Adrenal gland (tissue), 12 donors: ENCODE data around the gene MECR. TPM values are rescaled to one million over a fixed set of nuclear protein-coding genes. Genes with fewer than 3 reads are reported as not detected.

ENCODE experiments used
- DNase-seq, 7 donors: peaks; one replicate each; pipeline ENCODE4 v3.0.0-alpha.2; 2019 to 2020
- H3K27ac ChIP-seq, 5 donors: fragments of 200-600 bp; sonication (generic) in 4 of 5; 1 replicate in 3 of 5; 2 replicates in 2 of 5; pipeline versions ENCODE4 v1.5.1 to v1.8.0; 2016 to 2020; ENCODE audit warnings: mild to moderate bottlenecking in 1 of 5
- H3K27me3 ChIP-seq: fragments of 200-600 bp; 2 replicates; pipeline ENCODE4 v1.8.0; 2021
- H3K36me3 ChIP-seq, 2 donors: fragments of 200-600 bp; replicated peaks in 1 of 2; 1 replicate in 1 of 2; 2 replicates in 1 of 2; pipeline versions ENCODE4 v1.5.1 to v1.8.0; 2018 to 2022
- H3K4me1 ChIP-seq, 2 donors: fragments of 200-600 bp; replicated peaks in 1 of 2; 1 replicate in 1 of 2; 2 replicates in 1 of 2; pipeline versions ENCODE4 v1.5.1 to v1.8.0; 2018 to 2021
- H3K4me3 ChIP-seq, 4 donors: fragments of 200-600 bp; sonication (generic) in 3 of 4; one replicate each; pipeline ENCODE4 v1.5.1; 2016 to 2018
- H3K9me3 ChIP-seq, 3 donors: fragments of 200-600 bp; sonication (generic) in 1 of 3; replicated peaks in 1 of 3; 1 replicate in 2 of 3; 2 replicates in 1 of 3; pipeline versions ENCODE4 v1.5.1 to v1.8.0; 2016 to 2021
- CTCF ChIP-seq, 6 experiments: fragments of 450-650 bp in 4 of 6; fragments of 200-600 bp in 2 of 6; sonication (generic) in 1 of 6; IDR thresholded peaks; 1 replicate in 5 of 6; 2 replicates in 1 of 6; pipeline versions ENCODE4 v1.5.1 to v1.8.0; 2016 to 2021; ENCODE audit warnings: antibody characterized with exemption in 6 of 6, mild to moderate bottlenecking in 2 of 6, moderate library complexity in 1 of 6
- POLR2A ChIP-seq, 2 donors: fragments of 450-650 bp; IDR thresholded peaks; one replicate each; pipeline ENCODE4 v1.6.1; 2017; ENCODE audit warnings: antibody characterized with exemption in 2 of 2, mild to moderate bottlenecking in 2 of 2, moderate library complexity in 1 of 2
- WGBS, 4 donors: extraction: QIAGEN DNeasy Blood & Tissue Kit in 2 of 4; methylation state at CpG; one replicate each; pipeline versions ENCODE4 v1.1.5 to v1.1.7; 2013 to 2017; 5-methylcytosine and 5-hydroxymethylcytosine counted together
- intact Hi-C, 2 donors: fragments of 100-400 bp; cut with DNase I; formaldehyde crosslinking; loops; one replicate each; pipeline versions ENCODE4 v1.14.1 to v1.15.0; 2022 to 2023
- polyA plus RNA-seq, 3 donors: library from polyadenylated mRNA; stranded (reverse); fragments of 200-250 nt in 2 of 3; fragments of 350-450 nt in 1 of 3; fragmentation: Illumina TruSeq in 1 of 3; extraction: RNeasy Lipid Tissue Mini Kit (QIAGEN cat#74804) in 1 of 3; gene quantifications; one replicate each; pipeline ENCODE4 v1.2.3, GENCODE V29; 2013 to 2014
- total RNA-seq, 9 donors: library from RNA; depleted of rRNA in 4 of 9; stranded (reverse); fragments of >200 nt in 4 of 9; fragments of 120-200 nt in 1 of 9; fragmentation: NEBNext Ultra II Directional in 1 of 9; extraction: Animal tissue kit (Norgen Biotek cat#: 25700) in 1 of 9; gene quantifications; one replicate each; pipeline versions ENCODE4 v1.1.0 to v1.2.4, GENCODE V29; 2013 to 2023
- donor health status: healthy with polysubstance abuse.
- donor health status: Bipolar disorder and iron deficiency.
- donor health status: DM: yes; HTN: yes; CAD: no.
- donor health status: DM: no; HTN: no; CAD: no.
- donor health status: DM: no; HTN: no; CAD: no.
- donor health status: DM: yes; HTN: yes; CAD: no.

The MECR gene
- total and polyA plus RNA-seq, 12 donors, result 26.1 to 53.1 (median 33.5) TPM

GRCh38 chr1:29249951-29250581 lies 19.3 kb upstream of the MECR start:
- intact Hi-C loops, result loop anchor here in 1 of 2 donors (10.0 kb wide), 2 partner anchors 605 to 865 kb away; no protein-coding TSS in a partner anchor
- no peaks in the 10 kb centered on the region for H3K27me3 ChIP-seq
- 90 to 95% (median 93%) methylated on average over 2 of the region's 2 CpGs for WGBS, 4 donors
- no peak overlapping the region for H3K27ac ChIP-seq
- no peaks in the 10 kb centered on the region for H3K9me3 ChIP-seq
- no peak for DNase-seq
- H3K4me3 ChIP-seq, result no peak overlapping the region
- H3K4me1 ChIP-seq, result no peaks in the 10 kb centered on the region
- no peaks in the 10 kb centered on the region for H3K36me3 ChIP-seq
- TF ChIP-seq POLR2A (IDR thresholded peaks at IDR 0.05) (no peak), CTCF (IDR thresholded peaks at IDR 0.05) (no peak)

GRCh38 chr1:29249170-29249691 lies 18.5 kb upstream of the MECR start:
- H3K27me3 ChIP-seq, result no peaks in the 10 kb centered on the region
- DNase-seq, result no peak
- H3K27ac ChIP-seq, result no peak overlapping the region
- no peaks in the 10 kb centered on the region for H3K36me3 ChIP-seq
- H3K9me3 ChIP-seq, result no peaks in the 10 kb centered on the region
- H3K4me1 ChIP-seq, result no peaks in the 10 kb centered on the region
- H3K4me3 ChIP-seq, result no peak overlapping the region
- no peak for TF ChIP-seq CTCF (IDR thresholded peaks at IDR 0.05)
- no peak for TF ChIP-seq POLR2A (IDR thresholded peaks at IDR 0.05)
- 52 to 68% (median 62%) methylated on average over 5 to 8 of the region's 8 CpGs for WGBS, 4 donors
- intact Hi-C loops, result loop anchor here in 1 of 2 donors (10.0 kb wide), 2 partner anchors 606 to 866 kb away; no protein-coding TSS in a partner anchor

- DNase-seq, result no peak
- TF ChIP-seq CTCF (IDR thresholded peaks at IDR 0.05) (no peak), POLR2A (IDR thresholded peaks at IDR 0.05) (no peak)
- H3K9me3 ChIP-seq, result no peaks in the 10 kb centered on the region
- no peak overlapping the region for H3K4me3 ChIP-seq
- WGBS, 4 donors, result 47 to 87% (median 78%) methylated on average over 2 of the region's 2 CpGs
- no peak overlapping the region for H3K27ac ChIP-seq
- no peaks in the 10 kb centered on the region for H3K4me1 ChIP-seq
- H3K27me3 ChIP-seq, result no peaks in the 10 kb centered on the region
- H3K36me3 ChIP-seq, result no peaks in the 10 kb centered on the region
- intact Hi-C loops, result loop anchor here in 1 of 2 donors (10.0 kb wide), 2 partner anchors 606 to 866 kb away; no protein-coding TSS in a partner anchor
These were observed 17.7 kb upstream of the MECR start for GRCh38 chr1:29248409-29248808.

GRCh38 chr1:29247571-29248273 lies 17.0 kb upstream of the MECR start:
- TF ChIP-seq POLR2A (IDR thresholded peaks at IDR 0.05) (no peak), CTCF (IDR thresholded peaks at IDR 0.05) (no peak)
- Histone ChIP-seq H3K36me3 (no peaks in the 10 kb centered on the region), H3K9me3 (no peaks in the 10 kb centered on the region), H3K27me3 (no peaks in the 10 kb centered on the region), H3K4me1 (no peaks in the 10 kb centered on the region), H3K4me3 (no peak overlapping the region), H3K27ac (no peak overlapping the region)
- no peak for DNase-seq
- 69 to 81% (median 77%) methylated on average over 7 to 8 of the region's 8 CpGs for WGBS, 4 donors
- intact Hi-C loops, result loop anchor here in 1 of 2 donors (10.0 kb wide), 2 partner anchors 607 to 867 kb away; no protein-coding TSS in a partner anchor
